Neural cell (in vitro differentiated cells): Measurements from ENCODE around the gene KCNIP4. TPM values are rescaled to one million over a fixed set of nuclear protein-coding genes. Genes with fewer than 3 reads are reported as not detected.

Experiments
- H2AFZ ChIP-seq: fragments of 200-600, 300-800 bp; sonication (generic), shearing (Covaris generic); 2 replicates; pipeline ENCODE4 v1.6.0; 2014; ENCODE audit warnings: low read depth, mild to moderate bottlenecking, antibody characterized with exemption, low read length, moderate library complexity
- H3F3A ChIP-seq: fragments of 200-600 bp; shearing (Covaris generic); 2 replicates; pipeline ENCODE4 v1.6.1; 2016; ENCODE audit warnings: mild to moderate bottlenecking, moderate library complexity, mixed read lengths, antibody characterized with exemption, low read length; ENCODE audit not compliant: insufficient read depth, poor library complexity, severe bottlenecking
- H3K27ac ChIP-seq: fragments of 200-600, 300-800 bp; sonication (generic), shearing (Covaris generic); 2 replicates; pipeline ENCODE4 v1.5.1; 2014; ENCODE audit warnings: mild to moderate bottlenecking, low read length, moderate library complexity
- H3K27me3 ChIP-seq: fragments of 300-800, 200-600 bp; sonication (generic), shearing (Covaris generic); 2 replicates; pipeline ENCODE4 v1.6.0; 2014; ENCODE audit warnings: mild to moderate bottlenecking, low read depth, low read length, moderate library complexity; ENCODE audit not compliant: insufficient read depth
- H3K36me3 ChIP-seq: fragments of 300-800, 200-600 bp; sonication (generic), shearing (Covaris generic); 2 replicates; pipeline ENCODE4 v1.5.1; 2014; ENCODE audit warnings: mild to moderate bottlenecking, antibody characterized with exemption, low read length, moderate library complexity; ENCODE audit not compliant: insufficient read depth
- H3K4me2 ChIP-seq: fragments of 300-800, 200-600 bp; sonication (generic), shearing (Covaris generic); 2 replicates; pipeline ENCODE4 v1.6.0; 2014; ENCODE audit warnings: mild to moderate bottlenecking, low read length
- H3K4me3 ChIP-seq: fragments of 300-800, 200-600 bp; sonication (generic), shearing (Covaris generic); 2 replicates; pipeline ENCODE4 v1.5.1; 2014; ENCODE audit warnings: mild to moderate bottlenecking, low read length, moderate library complexity
- H3K79me2 ChIP-seq: fragments of 200-600 bp; shearing (Covaris generic); replicated peaks from 2 replicates; pipeline ENCODE4 v1.6.0; 2014; ENCODE audit warnings: mild to moderate bottlenecking, low read length, moderate library complexity; ENCODE audit not compliant: insufficient read depth
- H3K9ac ChIP-seq: fragments of 300-800, 200-600 bp; sonication (generic), shearing (Covaris generic); 2 replicates; pipeline ENCODE4 v1.6.1; 2016; ENCODE audit warnings: mild to moderate bottlenecking, low read length, mixed read lengths
- H3K9me2 ChIP-seq: fragments of 200-600 bp; shearing (Covaris generic); 2 replicates; pipeline ENCODE4 v1.6.1; 2016; ENCODE audit warnings: mild to moderate bottlenecking, low read length, mixed read lengths; ENCODE audit not compliant: insufficient read depth
- H3K9me3 ChIP-seq: fragments of 200-600, 300-800 bp; sonication (generic), shearing (Covaris generic); 2 replicates; pipeline ENCODE4 v1.6.1; 2016; ENCODE audit warnings: mild to moderate bottlenecking, mixed run types, low read length, moderate library complexity, mixed read lengths
- H4K20me1 ChIP-seq: fragments of 200-600 bp; shearing (Covaris generic); 2 replicates; pipeline ENCODE4 v1.6.1; 2016; ENCODE audit warnings: mild to moderate bottlenecking, mixed run types; ENCODE audit not compliant: insufficient read depth
- EP300 ChIP-seq: fragments of 450-650 bp; conservative IDR thresholded peaks from 2 replicates; pipeline ENCODE4 v1.6.1; 2014; ENCODE audit warnings: antibody characterized with exemption, mild to moderate bottlenecking, moderate library complexity; ENCODE audit not compliant: poor library complexity, severe bottlenecking
- EZH2 ChIP-seq: fragments of 200-600, 300-800 bp; shearing (Covaris generic), sonication (generic); IDR thresholded peaks from 2 replicates; pipeline ENCODE4 v1.6.1; 2014; ENCODE audit warnings: antibody characterized with exemption, low read length, borderline replicate concordance, mild to moderate bottlenecking; ENCODE audit not compliant: insufficient read depth, poor library complexity, severe bottlenecking
- MXI1 ChIP-seq: fragments of 450-650 bp; conservative IDR thresholded peaks from 2 replicates; pipeline ENCODE4 v1.6.1; 2014; ENCODE audit warnings: antibody characterized with exemption, mild to moderate bottlenecking; ENCODE audit not compliant: poor library complexity, severe bottlenecking
- POLR2AphosphoS5 ChIP-seq: IDR thresholded peaks from 2 replicates; pipeline ENCODE4 v1.6.1; 2012
- RAD21 ChIP-seq: fragments of 450-650 bp; conservative IDR thresholded peaks from 2 replicates; pipeline ENCODE4 v1.6.1; 2014; ENCODE audit warnings: antibody characterized with exemption, mild to moderate bottlenecking, moderate library complexity
- REST ChIP-seq: IDR thresholded peaks from 2 replicates; pipeline ENCODE4 v1.6.1; 2012; ENCODE audit warnings: borderline replicate concordance
- SMC3 ChIP-seq: fragments of 450-650 bp; conservative IDR thresholded peaks from 2 replicates; pipeline ENCODE4 v1.6.1; 2014; ENCODE audit warnings: antibody characterized with exemption, mild to moderate bottlenecking, moderate library complexity; ENCODE audit not compliant: poor library complexity
- TAF1 ChIP-seq: IDR thresholded peaks from 2 replicates; pipeline ENCODE4 v1.6.1; 2012; ENCODE audit warnings: low read depth
- polyA plus RNA-seq: library from polyadenylated mRNA; depleted of rRNA; stranded (reverse); fragments of >200 nt; gene quantifications from 2 replicates; pipeline ENCODE4 v1.2.3, GENCODE V29; 2014
- TF ChIP-seq, protein P1 (sequence below): fragments of 450-650 bp; IDR thresholded peaks from 2 replicates; pipeline ENCODE4 v1.5.1; 2014; ENCODE audit warnings: antibody characterized with exemption, mild to moderate bottlenecking, moderate library complexity; ENCODE audit not compliant: poor library complexity, severe bottlenecking

KCNIP4 gene
- polyA plus RNA-seq, 1 donor from 2014 or later: 22.8 TPM

DNA sequence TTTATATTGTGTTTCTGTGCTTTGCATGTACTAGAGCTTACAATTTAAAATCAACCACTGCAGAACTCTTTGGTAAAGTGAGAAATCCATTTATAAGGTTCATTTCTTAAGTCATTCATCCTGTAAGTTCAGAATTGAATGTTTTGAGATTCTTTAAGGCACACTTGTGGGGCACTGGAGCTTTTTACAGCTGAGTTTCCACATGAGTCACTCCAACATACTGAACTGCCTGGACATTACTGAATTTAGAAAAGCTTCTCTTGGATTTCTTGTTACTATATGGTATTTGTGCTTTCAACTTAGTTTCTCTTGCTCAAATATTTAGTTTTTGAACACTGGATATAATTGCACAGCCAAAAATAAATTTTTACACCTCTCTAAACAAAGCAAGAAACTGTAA lies 1022.0 kb downstream of the KCNIP4 start:
- H3K36me3 ChIP-seq: no peaks in the 10 kb centered on the region
- H3K9me3 ChIP-seq: no peaks in the 10 kb centered on the region
- no peak overlapping the region for H3K4me2 ChIP-seq
- no peaks in the 10 kb centered on the region for H3K79me2 ChIP-seq
- no peak overlapping the region for H2AFZ ChIP-seq
- H3K27me3 ChIP-seq: no peaks in the 10 kb centered on the region
- H3K4me3 ChIP-seq: no peak overlapping the region
- no peak overlapping the region for H3K9ac ChIP-seq
- H4K20me1 ChIP-seq: no peaks in the 10 kb centered on the region
- H3F3A ChIP-seq: no peaks in the 10 kb centered on the region
- no peaks in the 10 kb centered on the region for H3K9me2 ChIP-seq
- TF ChIP-seq TAF1 (no peak), REST (no peak), RAD21 (no peak), EZH2 (no peak), POLR2AphosphoS5 (no peak), EP300 (no peak), SMC3 (no peak), MXI1 (no peak)
- TF ChIP-seq, protein P1, sequence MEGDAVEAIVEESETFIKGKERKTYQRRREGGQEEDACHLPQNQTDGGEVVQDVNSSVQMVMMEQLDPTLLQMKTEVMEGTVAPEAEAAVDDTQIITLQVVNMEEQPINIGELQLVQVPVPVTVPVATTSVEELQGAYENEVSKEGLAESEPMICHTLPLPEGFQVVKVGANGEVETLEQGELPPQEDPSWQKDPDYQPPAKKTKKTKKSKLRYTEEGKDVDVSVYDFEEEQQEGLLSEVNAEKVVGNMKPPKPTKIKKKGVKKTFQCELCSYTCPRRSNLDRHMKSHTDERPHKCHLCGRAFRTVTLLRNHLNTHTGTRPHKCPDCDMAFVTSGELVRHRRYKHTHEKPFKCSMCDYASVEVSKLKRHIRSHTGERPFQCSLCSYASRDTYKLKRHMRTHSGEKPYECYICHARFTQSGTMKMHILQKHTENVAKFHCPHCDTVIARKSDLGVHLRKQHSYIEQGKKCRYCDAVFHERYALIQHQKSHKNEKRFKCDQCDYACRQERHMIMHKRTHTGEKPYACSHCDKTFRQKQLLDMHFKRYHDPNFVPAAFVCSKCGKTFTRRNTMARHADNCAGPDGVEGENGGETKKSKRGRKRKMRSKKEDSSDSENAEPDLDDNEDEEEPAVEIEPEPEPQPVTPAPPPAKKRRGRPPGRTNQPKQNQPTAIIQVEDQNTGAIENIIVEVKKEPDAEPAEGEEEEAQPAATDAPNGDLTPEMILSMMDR: no peak
- no peak overlapping the region for H3K27ac ChIP-seq

DNA sequence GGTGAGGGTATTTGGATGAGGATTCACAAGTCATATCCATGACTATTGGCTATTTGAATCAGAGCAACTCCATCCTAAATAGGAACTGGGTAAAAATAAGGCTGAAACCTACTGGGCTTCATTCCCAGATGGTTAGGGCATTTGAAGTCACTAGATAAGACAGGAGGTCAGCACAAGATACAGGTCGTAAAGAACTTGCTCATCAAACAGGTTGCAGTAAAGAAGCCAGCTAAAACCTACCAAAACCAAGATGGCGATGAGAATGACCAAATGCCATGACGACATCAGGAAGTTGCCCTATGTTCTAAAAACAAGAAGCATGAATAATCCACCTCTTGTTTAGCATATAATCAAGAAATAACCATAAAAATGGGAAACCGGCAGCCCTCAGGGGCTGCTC lies 1023.4 kb downstream of the KCNIP4 start:
- Histone ChIP-seq H3K79me2 (no peaks in the 10 kb centered on the region), H3K36me3 (no peaks in the 10 kb centered on the region), H3K4me3 (no peak overlapping the region), H4K20me1 (no peaks in the 10 kb centered on the region), H3K9me3 (no peaks in the 10 kb centered on the region), H3K27ac (no peak overlapping the region), H3K9me2 (no peaks in the 10 kb centered on the region), H3K4me2 (no peak overlapping the region), H3K9ac (no peak overlapping the region), H2AFZ (no peak overlapping the region), H3K27me3 (no peaks in the 10 kb centered on the region), H3F3A (no peaks in the 10 kb centered on the region)
- TF ChIP-seq TAF1 (no peak), RAD21 (no peak), POLR2AphosphoS5 (no peak), REST (no peak), MXI1 (no peak), EP300 (no peak), SMC3 (no peak), EZH2 (no peak)
- TF ChIP-seq, protein P1: no peak
